Cardiac muscle cell (in vitro differentiated cells and primary cell): ENCODE results near the gene TMEM37. TPM values are rescaled to one million over a fixed set of nuclear protein-coding genes. Genes with fewer than 3 reads are reported as not detected.

ENCODE experiments used
- DNase-seq, 2 donors: peaks; one replicate each; pipeline versions ENCODE4 v3.0.0 to v3.0.0-alpha.2; 2010 to 2017; ENCODE audit warnings: low read depth in 1 of 2, low spot score in 1 of 2
- H3K27ac ChIP-seq: fragments of 200-600 bp; sonication (generic); 2 replicates; pipeline ENCODE4 v1.5.1; 2016
- H3K27me3 ChIP-seq: fragments of 200-600 bp; sonication (generic); 2 replicates; pipeline ENCODE4 v1.6.0; 2016; ENCODE audit warnings: control low read depth
- H3K36me3 ChIP-seq: fragments of 200-600 bp; sonication (generic); 2 replicates; pipeline ENCODE4 v1.5.1; 2016; ENCODE audit warnings: control low read depth
- H3K4me1 ChIP-seq: fragments of 200-600 bp; sonication (generic); 2 replicates; pipeline ENCODE4 v1.8.1; 2017; ENCODE audit warnings: low read depth, mild to moderate bottlenecking, mixed run types
- H3K4me3 ChIP-seq: fragments of 200-600 bp; sonication (generic); 2 replicates; pipeline ENCODE4 v1.5.1; 2016; ENCODE audit warnings: mild to moderate bottlenecking
- H3K9me3 ChIP-seq: fragments of 200-600 bp; sonication (generic); 2 replicates; pipeline ENCODE4 v1.5.1; 2017; ENCODE audit warnings: low read depth, mild to moderate bottlenecking, control low read depth
- CTCF ChIP-seq: IDR thresholded peaks from 2 replicates; pipeline ENCODE4 v1.5.1; 2012; ENCODE audit warnings: low read depth, mild to moderate bottlenecking, low read length
- polyA plus RNA-seq: library from polyadenylated mRNA; unstranded; fragments of >200 nt; fragmentation: Nextera tagmentation; extraction: Ambion mirVana; gene quantifications from 2 replicates; pipeline ENCODE4 v1.2.1, GENCODE V29; 2016
- total RNA-seq: library from RNA; depleted of rRNA; stranded (reverse); fragments of >200 nt; gene quantifications from 2 replicates; pipeline ENCODE4 v1.2.3, GENCODE V29; 2016

The TMEM37 gene
- total and polyA plus RNA-seq, 2 experiments from 2014 or later: 2.1 to 4.3 TPM

DNA sequence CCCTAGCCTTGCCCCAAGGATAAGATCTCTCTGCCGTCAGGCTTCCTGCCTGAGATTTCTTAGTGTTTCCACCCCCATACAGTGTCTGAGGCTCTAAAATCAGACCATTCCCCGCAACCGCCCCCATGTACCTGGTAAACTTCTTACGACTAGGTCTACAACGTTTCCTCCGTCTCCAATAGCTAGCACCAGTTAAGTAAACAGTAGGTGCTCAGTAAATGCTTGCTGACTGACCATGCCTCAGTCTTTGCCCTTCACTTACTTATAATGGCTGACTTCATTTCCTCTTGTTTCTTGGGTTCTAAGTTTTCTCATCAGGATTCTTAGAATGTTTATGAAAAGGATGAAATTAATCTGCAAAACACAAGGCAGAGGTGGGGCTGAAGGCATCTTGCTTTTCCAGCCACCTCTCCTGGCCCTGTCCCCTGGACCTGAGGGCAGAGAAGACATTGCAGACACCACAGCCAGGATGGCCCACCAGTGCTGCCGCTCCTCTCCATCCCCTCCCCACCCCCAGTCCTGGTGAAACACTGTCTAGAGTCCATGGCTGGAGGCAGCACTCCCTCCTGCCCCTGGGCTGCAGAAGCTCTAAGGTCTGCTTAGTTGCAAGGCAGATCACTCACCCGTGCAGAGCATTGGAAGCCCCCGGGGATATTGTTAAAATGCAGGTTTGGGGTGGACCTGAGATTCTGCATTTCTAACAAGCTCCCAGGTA, 16.9 kb downstream of the TMEM37 start:
- TF ChIP-seq CTCF: no peak
- no peak overlapping the region for H3K4me3 ChIP-seq
- H3K4me1 ChIP-seq: no peaks in the 10 kb centered on the region
- no peaks in the 10 kb centered on the region for H3K27me3 ChIP-seq
- no peak for DNase-seq
- H3K27ac ChIP-seq: no peak overlapping the region
- no peaks in the 10 kb centered on the region for H3K9me3 ChIP-seq
- no peaks in the 10 kb centered on the region for H3K36me3 ChIP-seq

- no peaks in the 10 kb centered on the region for H3K36me3 ChIP-seq
- no peaks in the 10 kb centered on the region for H3K9me3 ChIP-seq
- H3K27ac ChIP-seq: no peak overlapping the region
- DNase-seq: no peak
- no peaks in the 10 kb centered on the region for H3K4me1 ChIP-seq
- H3K27me3 ChIP-seq: no peaks in the 10 kb centered on the region
- no peak for TF ChIP-seq CTCF
- H3K4me3 ChIP-seq: no peak overlapping the region
Observed at GRCh38 chr2:119449521-119449920, 17.9 kb downstream of the TMEM37 start.

DNA sequence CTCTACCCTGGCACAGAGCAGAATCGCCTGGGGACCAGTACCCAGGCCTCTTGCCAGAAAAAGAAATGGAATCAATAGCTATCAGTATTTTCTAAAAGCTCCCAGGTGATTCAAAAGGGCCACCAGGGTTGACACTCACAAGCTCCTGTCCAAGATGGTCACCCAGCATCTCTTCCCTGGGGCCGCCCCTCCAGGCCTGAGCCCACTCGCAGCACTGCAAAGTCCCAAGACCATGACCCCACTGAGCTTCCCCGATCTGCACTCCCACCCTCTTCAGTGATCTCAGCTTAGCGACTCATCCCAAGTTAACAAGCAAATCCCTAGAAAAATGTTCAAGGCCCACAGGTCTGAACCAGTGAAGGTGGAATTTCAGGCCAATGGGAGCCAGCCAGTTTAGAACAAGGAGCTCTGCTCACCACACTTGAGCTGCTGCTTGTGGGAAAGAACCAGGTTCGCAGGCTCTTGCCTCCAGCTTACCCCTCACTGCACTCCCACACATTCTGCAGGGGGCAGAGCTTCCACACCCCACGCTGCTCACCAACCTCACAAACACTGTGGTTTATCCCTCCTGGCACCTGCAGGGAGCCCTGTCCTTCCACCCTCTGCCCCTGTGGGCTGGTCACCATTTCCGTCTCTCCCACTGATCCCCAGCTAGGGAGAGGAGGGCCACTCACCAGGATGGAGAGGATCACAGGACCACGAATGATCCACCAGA, 19.8 kb downstream of the TMEM37 start:
- Histone ChIP-seq H3K36me3 (no peaks in the 10 kb centered on the region), H3K27ac (no peak overlapping the region), H3K4me3 (no peak overlapping the region), H3K4me1 (no peaks in the 10 kb centered on the region), H3K9me3 (no peaks in the 10 kb centered on the region), H3K27me3 (no peaks in the 10 kb centered on the region)
- no peak for DNase-seq
- TF ChIP-seq CTCF: no peak

- Histone ChIP-seq H3K36me3 (no peaks in the 10 kb centered on the region), H3K27ac (no peak overlapping the region), H3K4me1 (no peaks in the 10 kb centered on the region), H3K9me3 (no peaks in the 10 kb centered on the region), H3K27me3 (no peaks in the 10 kb centered on the region), H3K4me3 (no peak overlapping the region)
- no peak for DNase-seq
- no peak for TF ChIP-seq CTCF
Observed at GRCh38 chr2:119453972-119454593, 22.4 kb downstream of the TMEM37 start.

GRCh38 chr2:119455066-119455718, 23.5 kb downstream of the TMEM37 start:
- H3K27me3 ChIP-seq: no peaks in the 10 kb centered on the region
- H3K4me3 ChIP-seq: no peak overlapping the region
- H3K36me3 ChIP-seq: no peaks in the 10 kb centered on the region
- no peak for TF ChIP-seq CTCF
- H3K9me3 ChIP-seq: no peaks in the 10 kb centered on the region
- no peak overlapping the region for H3K27ac ChIP-seq
- H3K4me1 ChIP-seq: no peaks in the 10 kb centered on the region
- DNase-seq: peak in 1 of 2 donors; percentile 73
